OCI-M2 (cell line): ENCODE results near the gene ASPDH.

ENCODE experiments used
- DNase-seq: peaks from one replicate; lab custom pipeline; 2025; ENCODE audit not compliant: unreplicated experiment; lab: John Stamatoyannopoulos, UW

Gene ASPDH

GRCh38 chr19:50516456-50516855, 2.7 kb upstream of the ASPDH start:
- DNase-seq, result no peak

GRCh38 chr19:50515168-50515561, 1.5 kb upstream of the ASPDH start:
- no peak for DNase-seq

GRCh38 chr19:50514346-50515167, 844 bp upstream of the ASPDH start:
- DNase-seq, result no peak

GRCh38 chr19:50512999-50513745, 541 bp downstream of the ASPDH start:
- DNase-seq, result no peak

- DNase-seq, result no peak
Observed at GRCh38 chr19:50512112-50512998, 1.4 kb downstream of the ASPDH start.

- peak; percentile 97 for DNase-seq
Observed at GRCh38 chr19:50511069-50511822, 2.5 kb downstream of the ASPDH start, which contains the start of gene JOSD2. Gene JOSD2, minus strand, starts transcription at chr19:50511191. Its CDS starts 760 bp downstream, at chr19:50510431.

- peak; percentile 91 for DNase-seq
Observed at GRCh38 chr19:50510700-50511068, 3.0 kb downstream of the ASPDH start.

- DNase-seq, result no peak
Observed at GRCh38 chr19:50510121-50510670, 3.5 kb downstream of the ASPDH start.

GRCh38 chr19:50509366-50509765, 4.3 kb downstream of the ASPDH start:
- no peak for DNase-seq

DNA sequence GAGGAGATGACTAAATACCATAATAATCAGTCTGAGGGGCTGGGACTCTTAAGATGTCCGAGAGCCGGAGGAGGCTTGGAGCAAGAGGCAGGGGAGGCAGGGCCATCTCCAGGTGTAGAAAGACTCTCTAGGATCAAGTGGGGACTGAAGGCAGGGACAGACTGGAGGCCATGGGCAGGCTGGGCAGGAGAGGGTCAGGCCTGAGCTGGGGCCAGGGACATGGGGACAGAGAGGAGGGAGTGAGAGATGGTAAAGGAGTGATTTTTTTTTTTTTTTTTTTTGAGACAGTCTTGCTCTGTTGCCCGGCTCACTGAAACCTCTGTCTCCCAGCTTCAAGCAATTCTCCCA, 4.9 kb downstream of the ASPDH start:
- DNase-seq, result no peak

DNA sequence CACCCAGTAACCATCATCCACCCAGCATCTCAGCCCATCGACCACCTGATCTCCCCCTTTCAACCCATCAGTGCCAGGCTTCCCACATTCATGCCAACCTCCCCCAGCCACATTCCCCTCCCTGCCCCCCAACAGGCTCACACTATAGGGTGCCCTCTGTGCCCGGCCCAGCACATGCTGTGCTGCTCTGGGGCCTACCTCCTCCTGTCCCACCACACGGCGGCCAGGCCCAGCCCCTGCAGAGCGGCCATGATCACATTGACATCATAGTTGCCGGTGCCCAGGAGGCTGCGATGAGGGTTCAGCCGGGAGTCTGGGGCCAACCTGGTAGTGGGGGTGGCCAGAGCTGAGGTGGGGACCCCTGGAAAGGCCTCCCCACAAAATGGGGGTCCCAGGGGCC, 6.3 kb downstream of the ASPDH start:
- DNase-seq, result no peak

DNA sequence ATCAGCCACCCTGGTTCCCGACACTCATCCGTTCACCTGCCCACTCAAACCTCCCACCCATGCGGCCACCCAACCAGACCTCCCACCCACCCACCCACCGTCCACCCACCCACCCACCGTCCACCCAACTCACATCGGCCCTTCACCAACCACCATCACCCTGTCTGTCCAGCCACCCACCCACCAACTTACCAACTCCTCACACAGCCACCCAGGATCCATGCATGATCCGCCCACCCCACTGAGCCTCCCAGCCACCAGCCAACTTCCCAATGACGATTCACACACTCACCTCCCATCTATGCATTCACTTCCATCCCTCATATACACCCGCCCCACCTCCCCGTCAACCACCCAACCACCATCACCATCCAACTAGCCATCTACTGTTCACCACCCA, 7.0 kb downstream of the ASPDH start:
- no peak for DNase-seq

DNA sequence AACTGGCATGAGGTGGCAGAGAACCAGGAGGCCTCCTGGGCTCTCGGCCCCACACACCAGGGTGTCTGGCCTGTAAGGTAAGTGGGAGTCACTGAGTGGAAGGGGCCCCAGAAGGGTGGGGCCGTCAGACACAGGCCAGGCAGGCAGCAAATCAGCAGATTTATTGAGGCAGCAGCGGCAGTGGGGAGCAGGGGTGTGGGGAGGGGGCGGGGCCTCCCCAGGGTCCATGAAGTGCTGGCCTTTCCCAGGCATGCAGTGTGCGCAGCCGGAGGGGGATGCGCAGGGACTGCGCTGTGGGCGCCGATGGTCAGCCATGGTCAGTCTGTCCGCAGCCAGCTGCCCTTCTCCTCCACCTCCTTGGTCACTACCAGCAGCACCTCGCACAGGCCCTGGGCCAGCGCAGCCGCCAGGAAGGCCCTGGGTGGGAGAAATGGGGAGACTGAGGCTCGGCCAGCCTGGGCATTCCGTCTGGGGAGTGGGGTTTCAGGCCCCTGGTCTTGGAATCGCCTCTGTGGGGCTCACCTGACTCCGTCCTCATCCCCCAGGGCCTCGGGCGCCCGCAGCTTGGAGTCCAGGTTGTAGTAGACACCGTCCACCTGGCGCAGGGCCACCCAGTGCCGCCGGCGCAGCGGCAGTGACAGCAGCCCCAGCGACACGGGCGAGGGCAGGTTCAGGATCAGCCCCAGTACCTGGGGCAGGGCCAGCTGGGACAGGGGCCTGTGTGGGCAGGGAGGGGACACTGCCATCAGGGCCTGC, 7.7 kb downstream of the ASPDH start:
- no peak for DNase-seq

- no peak for DNase-seq
Observed at GRCh38 chr19:50501568-50502475, 11.9 kb downstream of the ASPDH start.

DNA sequence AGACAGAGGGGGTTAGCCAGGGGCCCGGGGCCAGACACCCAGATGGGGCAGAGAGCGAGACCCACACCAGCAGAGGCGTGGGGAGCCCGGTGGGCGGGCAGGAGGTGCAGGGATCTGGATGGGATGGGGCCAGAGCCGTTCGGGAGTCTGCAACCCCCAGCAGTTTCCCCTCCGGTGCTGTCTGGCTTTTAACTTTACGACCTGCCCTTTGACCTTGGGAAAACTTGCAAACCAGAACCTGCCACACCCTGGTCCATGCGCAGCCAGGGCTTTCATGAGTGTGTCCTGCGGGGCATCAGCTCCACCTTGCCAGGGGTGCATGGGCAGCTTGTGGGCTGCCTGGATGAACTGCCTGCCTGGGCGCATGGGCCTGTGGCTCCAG, 12.5 kb downstream of the ASPDH start:
- no peak for DNase-seq

- no peak for DNase-seq
Observed at GRCh38 chr19:50500753-50501151, 13.0 kb downstream of the ASPDH start.

GRCh38 chr19:50500060-50500752, 13.5 kb downstream of the ASPDH start:
- no peak for DNase-seq
